ENCODE results near the gene AOC2. TPM values are rescaled to one million over a fixed set of nuclear protein-coding genes. Genes with fewer than 3 reads are reported as not detected.

AOC2 gene
- total RNA-seq, 1 experiment from 2014 or later: 7.1 TPM

GRCh38 chr17:42830971-42831370 is 13.4 kb upstream of the AOC2 start:
- Histone ChIP-seq H3K4me2 (ENCODE audit: insufficient read depth, insufficient read length, low read length) (no peak overlapping the region), H3K56ac (ENCODE audit: insufficient read length, low read depth, low read length) (no peak overlapping the region), H4K91ac (ENCODE audit: insufficient read length, low read depth, low read length) (no peak overlapping the region), H2BK15ac (ENCODE audit: low read depth, low read length) (no peak overlapping the region), H3K79me2 (ENCODE audit: insufficient read depth, low read length) (peaks cover 5% of the 10 kb centered on the region; the same call in 1 of the 2 replicates), H3K23me2 (ENCODE audit: insufficient read length, low read depth, low read length, poor library complexity, severe bottlenecking) (peaks cover 9% of the 10 kb centered on the region), H3K9ac (ENCODE audit: extremely low read depth, insufficient read length, low read length) (no peak overlapping the region), H3K4me1 (ENCODE audit: insufficient read depth, low read length) (no peaks in the 10 kb centered on the region), H3K9me3 (ENCODE audit: control insufficient read depth, low read depth, low read length) (no peaks in the 10 kb centered on the region), H3K14ac (ENCODE audit: insufficient read depth, low read length) (no peak overlapping the region), H4K20me1 (ENCODE audit: control insufficient read depth, insufficient read depth, insufficient read length) (no peaks in the 10 kb centered on the region), H2AK5ac (ENCODE audit: insufficient read length, low read length) (no peak overlapping the region), H4K8ac (replicated peaks; ENCODE audit: insufficient read length, low read depth, low read length) (no peak overlapping the region), H3K79me1 (ENCODE audit: insufficient read depth, low read depth, low read length, poor library complexity, severe bottlenecking) (peaks cover 3% of the 10 kb centered on the region), H3T11ph (ENCODE audit: low read length) (no peak overlapping the region), H2AFZ (ENCODE audit: low read length) (no peak overlapping the region), H2BK20ac (ENCODE audit: low read depth, low read length, poor library complexity, severe bottlenecking) (no peak overlapping the region), H3K27ac (ENCODE audit: insufficient read length, low read depth, low read length) (no peak overlapping the region), H3K27me3 (ENCODE audit: insufficient read depth, low read length) (no peaks in the 10 kb centered on the region), H3K4ac (ENCODE audit: low read depth, low read length) (no peak overlapping the region), H2BK120ac (ENCODE audit: low read depth, low read length, poor library complexity, severe bottlenecking) (no peak overlapping the region), H2BK5ac (ENCODE audit: insufficient read length, low read length) (no peak overlapping the region), H3K18ac (ENCODE audit: insufficient read length, low read depth, low read length) (no peak overlapping the region), H4K5ac (ENCODE audit: insufficient read length, low read depth, low read length) (no peak overlapping the region), H3K23ac (ENCODE audit: insufficient read length, low read depth, low read length) (no peak overlapping the region), H2BK12ac (ENCODE audit: insufficient read length, low read depth, low read length) (no peak overlapping the region)
- no peak overlapping the region for H3K27ac Mint-ChIP-seq
- no peak overlapping the region for H3K4me3 Mint-ChIP-seq
- no peak for DNase-seq
- H3K36me3 Mint-ChIP-seq (ENCODE audit: insufficient read depth in 1 of 3, low read depth in 3 of 3): peaks cover 8 to 24% (median 22%) of the 10 kb centered on the region in 3 experiments; a peak in 6 of 7 replicates
- H3K9me3 Mint-ChIP-seq: no peaks in the 10 kb centered on the region; a peak in 1 of 5 replicates
- no peak for TF ChIP-seq CTCF (conservative IDR thresholded peaks at IDR 0.05)
- H3K27me3 Mint-ChIP-seq (ENCODE audit: low read depth): peaks cover 20% of the 10 kb centered on the region
- peaks cover 14 to 17% of the 10 kb centered on the region in 2 experiments for H3K4me1 Mint-ChIP-seq

All from H9 (cell line).